HG02938 (cell line): ENCODE results near the gene ATP8B4.
"Not testable (repeated sequence)": the region's sequence is repeated elsewhere in the genome, so short reads cannot be mapped to it uniquely, and the experiment has no call there.

ENCODE experiments used
- ATAC-seq: cut with Tn5 transposase; IDR thresholded peaks from one replicate; pipeline ENCODE4 v1.9.1; 2021; ENCODE audit warnings: mild to moderate bottlenecking, moderate library complexity; ENCODE audit not compliant: unreplicated experiment

The ATP8B4 gene

GRCh38 chr15:50119063-50120040, at the start of gene ATP8B4:
ATP8B4 (minus strand) TSS chr15:50119233; CDS start chr15:50106966, 12,267 bp downstream.
- ATAC-seq, result no peak

GRCh38 chr15:50168379-50168778, 49.3 kb upstream of the ATP8B4 start:
- ATAC-seq, result no peak

GRCh38 chr15:50167110-50167509, 48.1 kb upstream of the ATP8B4 start:
- no peak for ATAC-seq

- ATAC-seq, result no peak
Measured at GRCh38 chr15:50166216-50166615, 47.2 kb upstream of the ATP8B4 start.

- ATAC-seq, result no peak
Measured at GRCh38 chr15:50164458-50164857, 45.4 kb upstream of the ATP8B4 start.

GRCh38 chr15:50163719-50164410, 44.8 kb upstream of the ATP8B4 start:
- no peak for ATAC-seq

- no peak for ATAC-seq
Measured at GRCh38 chr15:50162969-50163718, 44.1 kb upstream of the ATP8B4 start.

GRCh38 chr15:50158236-50158635, 39.2 kb upstream of the ATP8B4 start:
- ATAC-seq, result not testable (repeated sequence)

GRCh38 chr15:50151476-50151875, 32.4 kb upstream of the ATP8B4 start:
- ATAC-seq, result no peak

- ATAC-seq, result no peak
Measured at GRCh38 chr15:50150851-50151250, 31.8 kb upstream of the ATP8B4 start.

GRCh38 chr15:50150349-50150748, 31.3 kb upstream of the ATP8B4 start:
- no peak for ATAC-seq

GRCh38 chr15:50149090-50149489, 30.1 kb upstream of the ATP8B4 start:
- no peak for ATAC-seq

- ATAC-seq, result no peak
Measured at GRCh38 chr15:50148362-50148963, 29.4 kb upstream of the ATP8B4 start.

GRCh38 chr15:50146632-50147031, 27.6 kb upstream of the ATP8B4 start:
- ATAC-seq, result no peak

- ATAC-seq, result no peak
Measured at GRCh38 chr15:50145451-50145872, 26.4 kb upstream of the ATP8B4 start.

GRCh38 chr15:50144341-50145120, 25.5 kb upstream of the ATP8B4 start:
- no peak for ATAC-seq

GRCh38 chr15:50143255-50143860, 24.3 kb upstream of the ATP8B4 start:
- no peak for ATAC-seq

- ATAC-seq, result no peak
Measured at GRCh38 chr15:50141856-50142255, 22.8 kb upstream of the ATP8B4 start.

- ATAC-seq, result no peak
Measured at GRCh38 chr15:50140983-50141382, 21.9 kb upstream of the ATP8B4 start.

- no peak for ATAC-seq
Measured at GRCh38 chr15:50140098-50140497, 21.1 kb upstream of the ATP8B4 start.
